H1 (cell line): ENCODE data around the gene PRDM15. TPM values are rescaled to one million over a fixed set of nuclear protein-coding genes. Genes with fewer than 3 reads are reported as not detected.

Experiments used
- BCL11A ChIP-seq, 2 experiments: IDR thresholded peaks; one replicate each; pipeline ENCODE4 v1.6.1; 2011; ENCODE audit warnings: low read depth in 2 of 2, low read length in 2 of 2, mild to moderate bottlenecking in 2 of 2
- CHD1 ChIP-seq: IDR thresholded peaks from 2 replicates; pipeline ENCODE4 v1.6.1; 2012; ENCODE audit warnings: low read depth, low read length, improper control_type of control experiment
- NANOG ChIP-seq: IDR thresholded peaks from 2 replicates; pipeline ENCODE4 v1.6.1; 2011; ENCODE audit warnings: low read length, low read depth, mild to moderate bottlenecking, inconsistent platforms; ENCODE audit not compliant: insufficient read depth, poor library complexity, severe bottlenecking
- POLR2AphosphoS5 ChIP-seq: IDR thresholded peaks from 2 replicates; pipeline ENCODE4 v1.6.1; 2011; ENCODE audit warnings: low read depth, low read length
- RNF2 ChIP-seq: fragments of 200-900, 300-1000 bp; sonication (generic); IDR thresholded peaks from 2 replicates; pipeline ENCODE4 v1.7.1; 2016; ENCODE audit warnings: borderline replicate concordance, low read depth, mild to moderate bottlenecking, antibody characterized with exemption, low read length; ENCODE audit not compliant: poor library complexity, severe bottlenecking; ENCODE audit errors: missing control alignments
- SAP30 ChIP-seq: fragments of 300-600 bp; sonication (generic); IDR thresholded peaks from 2 replicates; pipeline ENCODE4 v1.7.1; 2012; ENCODE audit warnings: low read length, moderate library complexity, mild to moderate bottlenecking, inconsistent platforms; ENCODE audit not compliant: insufficient read depth, insufficient replicate concordance
- polyA plus RNA-seq, 7 experiments: library from polyadenylated mRNA; depleted of rRNA in 3 of 7; stranded (reverse) in 5 of 7; unstranded in 2 of 7; fragments of >200 nt in 5 of 7; fragments of 200-250 nt in 2 of 7; gene quantifications; 1 replicate in 5 of 7; 2 replicates in 1 of 7; 4 replicates in 1 of 7; pipeline versions ENCODE4 v1.2.1 to v1.2.3, GENCODE V29; 2011 to 2013; ENCODE audit warnings: missing spikeins in 2 of 7, mixed read lengths in 2 of 7
- total RNA-seq: library from RNA; stranded (reverse); fragmentation: NEBNext Ultra II Directional; extraction: Animal tissue kit (Norgen Biotek cat#: 25700); gene quantifications from 2 replicates; pipeline ENCODE4 v1.2.1, GENCODE V29; 2021
- TF ChIP-seq, protein P1 (sequence below): fragments of 300-600 bp; sonication (generic); IDR thresholded peaks from 2 replicates; pipeline ENCODE4 v1.7.1; 2012; ENCODE audit warnings: low read length, moderate library complexity, mild to moderate bottlenecking, inconsistent platforms; ENCODE audit not compliant: insufficient replicate concordance
- TF ChIP-seq, protein P2 (sequence below): IDR thresholded peaks from 2 replicates; pipeline ENCODE4 v1.6.1; 2011; ENCODE audit warnings: low read depth, mild to moderate bottlenecking, low read length; ENCODE audit not compliant: insufficient read depth

The PRDM15 gene
- total and polyA plus RNA-seq, 2 of the 8 experiments (the other 6 are each of a cell fraction or from before 2014, with no cell fraction given) = 9.7 to 10.5 TPM

DNA sequence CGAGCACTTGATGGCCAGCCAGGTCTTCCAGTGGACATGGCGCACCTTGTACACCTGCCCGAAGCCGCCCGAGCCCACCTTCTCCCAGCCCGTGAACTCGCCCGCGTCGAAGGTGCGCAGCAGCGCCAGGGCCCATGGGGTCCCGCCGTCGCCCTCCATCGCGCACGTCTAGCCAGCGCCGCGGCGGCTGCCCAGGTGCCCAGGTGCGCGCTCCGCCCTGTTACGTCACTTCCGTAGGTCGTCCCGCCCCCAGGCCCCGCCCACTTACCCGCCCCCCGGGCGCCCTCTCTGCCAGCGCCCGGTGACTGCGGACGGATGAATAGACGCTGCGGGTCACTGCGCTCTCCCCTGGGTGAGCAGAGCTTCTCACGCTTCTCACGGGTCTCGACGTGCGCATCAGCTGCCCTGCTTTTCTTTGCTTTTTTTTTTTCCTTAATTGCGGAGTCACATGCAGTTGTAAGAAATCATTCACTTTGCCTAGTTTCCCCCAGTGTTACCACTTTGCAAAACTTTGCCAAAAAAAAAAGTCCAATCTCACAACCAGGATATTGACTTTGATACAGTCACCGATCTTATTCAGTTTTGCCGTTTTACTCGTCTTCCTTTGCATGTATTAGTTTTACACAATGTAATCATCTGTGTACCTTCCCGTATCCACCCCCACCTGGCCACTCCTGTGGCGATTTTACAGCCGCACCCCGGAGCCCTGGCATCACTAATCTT, 112.1 kb downstream of the PRDM15 start, which contains the start of gene RIPK4 (continued):
- TF ChIP-seq, protein P1, sequence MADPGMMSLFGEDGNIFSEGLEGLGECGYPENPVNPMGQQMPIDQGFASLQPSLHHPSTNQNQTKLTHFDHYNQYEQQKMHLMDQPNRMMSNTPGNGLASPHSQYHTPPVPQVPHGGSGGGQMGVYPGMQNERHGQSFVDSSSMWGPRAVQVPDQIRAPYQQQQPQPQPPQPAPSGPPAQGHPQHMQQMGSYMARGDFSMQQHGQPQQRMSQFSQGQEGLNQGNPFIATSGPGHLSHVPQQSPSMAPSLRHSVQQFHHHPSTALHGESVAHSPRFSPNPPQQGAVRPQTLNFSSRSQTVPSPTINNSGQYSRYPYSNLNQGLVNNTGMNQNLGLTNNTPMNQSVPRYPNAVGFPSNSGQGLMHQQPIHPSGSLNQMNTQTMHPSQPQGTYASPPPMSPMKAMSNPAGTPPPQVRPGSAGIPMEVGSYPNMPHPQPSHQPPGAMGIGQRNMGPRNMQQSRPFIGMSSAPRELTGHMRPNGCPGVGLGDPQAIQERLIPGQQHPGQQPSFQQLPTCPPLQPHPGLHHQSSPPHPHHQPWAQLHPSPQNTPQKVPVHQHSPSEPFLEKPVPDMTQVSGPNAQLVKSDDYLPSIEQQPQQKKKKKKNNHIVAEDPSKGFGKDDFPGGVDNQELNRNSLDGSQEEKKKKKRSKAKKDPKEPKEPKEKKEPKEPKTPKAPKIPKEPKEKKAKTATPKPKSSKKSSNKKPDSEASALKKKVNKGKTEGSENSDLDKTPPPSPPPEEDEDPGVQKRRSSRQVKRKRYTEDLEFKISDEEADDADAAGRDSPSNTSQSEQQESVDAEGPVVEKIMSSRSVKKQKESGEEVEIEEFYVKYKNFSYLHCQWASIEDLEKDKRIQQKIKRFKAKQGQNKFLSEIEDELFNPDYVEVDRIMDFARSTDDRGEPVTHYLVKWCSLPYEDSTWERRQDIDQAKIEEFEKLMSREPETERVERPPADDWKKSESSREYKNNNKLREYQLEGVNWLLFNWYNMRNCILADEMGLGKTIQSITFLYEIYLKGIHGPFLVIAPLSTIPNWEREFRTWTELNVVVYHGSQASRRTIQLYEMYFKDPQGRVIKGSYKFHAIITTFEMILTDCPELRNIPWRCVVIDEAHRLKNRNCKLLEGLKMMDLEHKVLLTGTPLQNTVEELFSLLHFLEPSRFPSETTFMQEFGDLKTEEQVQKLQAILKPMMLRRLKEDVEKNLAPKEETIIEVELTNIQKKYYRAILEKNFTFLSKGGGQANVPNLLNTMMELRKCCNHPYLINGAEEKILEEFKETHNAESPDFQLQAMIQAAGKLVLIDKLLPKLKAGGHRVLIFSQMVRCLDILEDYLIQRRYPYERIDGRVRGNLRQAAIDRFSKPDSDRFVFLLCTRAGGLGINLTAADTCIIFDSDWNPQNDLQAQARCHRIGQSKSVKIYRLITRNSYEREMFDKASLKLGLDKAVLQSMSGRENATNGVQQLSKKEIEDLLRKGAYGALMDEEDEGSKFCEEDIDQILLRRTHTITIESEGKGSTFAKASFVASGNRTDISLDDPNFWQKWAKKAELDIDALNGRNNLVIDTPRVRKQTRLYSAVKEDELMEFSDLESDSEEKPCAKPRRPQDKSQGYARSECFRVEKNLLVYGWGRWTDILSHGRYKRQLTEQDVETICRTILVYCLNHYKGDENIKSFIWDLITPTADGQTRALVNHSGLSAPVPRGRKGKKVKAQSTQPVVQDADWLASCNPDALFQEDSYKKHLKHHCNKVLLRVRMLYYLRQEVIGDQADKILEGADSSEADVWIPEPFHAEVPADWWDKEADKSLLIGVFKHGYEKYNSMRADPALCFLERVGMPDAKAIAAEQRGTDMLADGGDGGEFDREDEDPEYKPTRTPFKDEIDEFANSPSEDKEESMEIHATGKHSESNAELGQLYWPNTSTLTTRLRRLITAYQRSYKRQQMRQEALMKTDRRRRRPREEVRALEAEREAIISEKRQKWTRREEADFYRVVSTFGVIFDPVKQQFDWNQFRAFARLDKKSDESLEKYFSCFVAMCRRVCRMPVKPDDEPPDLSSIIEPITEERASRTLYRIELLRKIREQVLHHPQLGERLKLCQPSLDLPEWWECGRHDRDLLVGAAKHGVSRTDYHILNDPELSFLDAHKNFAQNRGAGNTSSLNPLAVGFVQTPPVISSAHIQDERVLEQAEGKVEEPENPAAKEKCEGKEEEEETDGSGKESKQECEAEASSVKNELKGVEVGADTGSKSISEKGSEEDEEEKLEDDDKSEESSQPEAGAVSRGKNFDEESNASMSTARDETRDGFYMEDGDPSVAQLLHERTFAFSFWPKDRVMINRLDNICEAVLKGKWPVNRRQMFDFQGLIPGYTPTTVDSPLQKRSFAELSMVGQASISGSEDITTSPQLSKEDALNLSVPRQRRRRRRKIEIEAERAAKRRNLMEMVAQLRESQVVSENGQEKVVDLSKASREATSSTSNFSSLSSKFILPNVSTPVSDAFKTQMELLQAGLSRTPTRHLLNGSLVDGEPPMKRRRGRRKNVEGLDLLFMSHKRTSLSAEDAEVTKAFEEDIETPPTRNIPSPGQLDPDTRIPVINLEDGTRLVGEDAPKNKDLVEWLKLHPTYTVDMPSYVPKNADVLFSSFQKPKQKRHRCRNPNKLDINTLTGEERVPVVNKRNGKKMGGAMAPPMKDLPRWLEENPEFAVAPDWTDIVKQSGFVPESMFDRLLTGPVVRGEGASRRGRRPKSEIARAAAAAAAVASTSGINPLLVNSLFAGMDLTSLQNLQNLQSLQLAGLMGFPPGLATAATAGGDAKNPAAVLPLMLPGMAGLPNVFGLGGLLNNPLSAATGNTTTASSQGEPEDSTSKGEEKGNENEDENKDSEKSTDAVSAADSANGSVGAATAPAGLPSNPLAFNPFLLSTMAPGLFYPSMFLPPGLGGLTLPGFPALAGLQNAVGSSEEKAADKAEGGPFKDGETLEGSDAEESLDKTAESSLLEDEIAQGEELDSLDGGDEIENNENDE = no peak
- no peak for TF ChIP-seq BCL11A (IDR thresholded peaks at IDR 0.05; ENCODE audit: low read depth in 2 of 2, low read length in 2 of 2)
- TF ChIP-seq RNF2 = no peak
- TF ChIP-seq, protein P2, sequence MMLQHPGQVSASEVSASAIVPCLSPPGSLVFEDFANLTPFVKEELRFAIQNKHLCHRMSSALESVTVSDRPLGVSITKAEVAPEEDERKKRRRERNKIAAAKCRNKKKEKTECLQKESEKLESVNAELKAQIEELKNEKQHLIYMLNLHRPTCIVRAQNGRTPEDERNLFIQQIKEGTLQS = no peak
- peak; percentile 69 for TF ChIP-seq POLR2AphosphoS5
- TF ChIP-seq CHD1 = no peak
- TF ChIP-seq SAP30 = no peak
- no peak for TF ChIP-seq NANOG
